HepG2 (cell line): Measurements from ENCODE around the gene ZDHHC7. TPM values are rescaled to one million over a fixed set of nuclear protein-coding genes. Genes with fewer than 3 reads are reported as not detected.
A peak's percentile ranks its signal among the peaks of the same experiment; 100 is the strongest.

Source experiments
- ATAC-seq: fragments of 200-7000 bp; cut with Tn5 transposase; 3 replicates; pipeline ENCODE4 v1.9.1; 2020; ENCODE audit warnings: mild to moderate bottlenecking, moderate library complexity
- BruUV-seq: library from RNA; stranded (reverse); fragments of 400-500 nt; replicated peaks from 2 replicates; lab custom pipeline; 2021; lab: Mats Ljungman, UMichigan
- CTCF ChIA-PET: fragments of 300-600 bp; formaldehyde crosslinking; extraction: SDS; loops from one replicate; lab custom pipeline; 2021; ENCODE audit warnings: low total read pairs, inconsistent platforms, low intra/inter-chr PET ratio; lab: Yijun Ruan, JAX
- POLR2A ChIA-PET: fragments of 350-600 bp; sonication (Branson Sonifier 250); formaldehyde crosslinking; loops from one replicate; lab custom pipeline; 2020; ENCODE audit warnings: antibody characterized with exemption, inconsistent platforms; lab: Yijun Ruan, JAX
- DNase-seq: peaks from one replicate; pipeline ENCODE4 v3.0.0-alpha.2; 2015; ENCODE audit warnings: low spot score
- FAIRE-seq: peaks from 3 replicates; lab custom pipeline; 2011; peaks lifted over from hg19 to GRCh38; lab: Jason Lieb, UNC
- H2AFZ ChIP-seq: one replicate; pipeline ENCODE4 v1.6.1; 2011; ENCODE audit warnings: low read length, inconsistent platforms
- H3K27ac ChIP-seq: fragments of 300-600 bp; 3 replicates; pipeline ENCODE4 v1.8.0; 2011; ENCODE audit warnings: mixed run types, mild to moderate bottlenecking, mixed read lengths, low read length, inconsistent platforms; ENCODE audit not compliant: insufficient read depth; ENCODE audit errors: extremely low read length
- H3K27me3 ChIP-seq, 2 experiments: fragments of 200-600 bp in 1 of 2; 2 replicates in 1 of 2; 3 replicates in 1 of 2; pipeline versions ENCODE4 v1.6.0 to v1.8.0; 2011; ENCODE audit warnings: low read length in 2 of 2, mild to moderate bottlenecking in 2 of 2, moderate library complexity in 2 of 2, inconsistent platforms in 1 of 2; ENCODE audit not compliant: insufficient read depth in 2 of 2, control insufficient read depth in 1 of 2
- H3K36me3 ChIP-seq, 2 experiments: fragments of 200-600 bp in 1 of 2; replicated peaks in 1 of 2; 2 replicates in 1 of 2; 3 replicates in 1 of 2; pipeline versions ENCODE4 v1.5.1 to v1.8.0; 2011; ENCODE audit warnings: low read length in 2 of 2, inconsistent platforms in 1 of 2; ENCODE audit not compliant: insufficient read depth in 2 of 2, control insufficient read depth in 1 of 2
- H3K4me1 ChIP-seq: 2 replicates; pipeline ENCODE4 v1.5.1; 2012; ENCODE audit warnings: low read length, inconsistent platforms; ENCODE audit not compliant: insufficient read depth
- H3K4me2 ChIP-seq: 2 replicates; pipeline ENCODE4 v1.6.0; 2011; ENCODE audit warnings: low read depth, low read length, inconsistent platforms
- H3K4me3 ChIP-seq, 3 experiments: fragments of 200-600 bp in 1 of 3; sonication (generic), shearing (Covaris generic) in 1 of 3; replicated peaks in 1 of 3; 2 replicates each; pipeline ENCODE4 v1.5.1; 2011 to 2016; ENCODE audit warnings: low read length in 3 of 3, inconsistent platforms in 2 of 3, low read depth in 2 of 3, mild to moderate bottlenecking in 2 of 3, control low read depth in 1 of 3, mixed read lengths in 1 of 3; ENCODE audit not compliant: insufficient read depth in 1 of 3
- H3K79me2 ChIP-seq: one replicate; pipeline ENCODE4 v1.6.1; 2011; ENCODE audit warnings: low read length, inconsistent platforms; ENCODE audit not compliant: insufficient read depth
- H3K9ac ChIP-seq: 2 replicates; pipeline ENCODE4 v1.6.0; 2011; ENCODE audit warnings: mild to moderate bottlenecking, low read depth, low read length, inconsistent platforms; ENCODE audit not compliant: insufficient read depth
- H3K9me3 ChIP-seq: 2 replicates; pipeline ENCODE4 v1.5.1; 2012; ENCODE audit warnings: mild to moderate bottlenecking, low read length
- H4K20me1 ChIP-seq: 2 replicates; pipeline ENCODE4 v1.6.0; 2011; ENCODE audit warnings: inconsistent platforms, mild to moderate bottlenecking, low read length, moderate library complexity; ENCODE audit not compliant: insufficient read depth
- CEBPB ChIP-seq: IDR thresholded peaks from 2 replicates; pipeline ENCODE4 v1.6.1; 2011; ENCODE audit warnings: low read depth, low read length, improper control_type of control experiment, borderline replicate concordance
- EEA1 ChIP-seq: sonication (generic); formaldehyde crosslinking; IDR thresholded peaks from 2 replicates; pipeline ENCODE4 v1.5.1; 2020; ENCODE audit warnings: mild to moderate bottlenecking, missing genetic modification reagents, borderline replicate concordance
- FOXK1 ChIP-seq: sonication (generic); formaldehyde crosslinking; IDR thresholded peaks from 2 replicates; pipeline ENCODE4 v1.4.0; 2020; ENCODE audit warnings: low read depth, missing genetic modification reagents, borderline replicate concordance
- GABPB1 ChIP-seq: IDR thresholded peaks from 2 replicates; pipeline ENCODE4 v1.6.1; 2016; ENCODE audit warnings: mild to moderate bottlenecking, missing genetic modification reagents, moderate library complexity, missing compliant biosample characterization
- HHEX ChIP-seq: IDR thresholded peaks from 2 replicates; pipeline ENCODE4 v1.6.1; 2016; ENCODE audit warnings: control low read depth
- HMG20B ChIP-seq: conservative IDR thresholded peaks from 2 replicates; pipeline ENCODE4 v1.6.1; 2016; ENCODE audit warnings: missing genetic modification reagents, missing compliant biosample characterization
- NFIB ChIP-seq: sonication (generic); formaldehyde crosslinking; IDR thresholded peaks from 2 replicates; pipeline ENCODE4 v1.9.0; 2021; ENCODE audit warnings: missing genetic modification reagents, mild to moderate bottlenecking, borderline replicate concordance
- NKX3-1 ChIP-seq: sonication (generic); formaldehyde crosslinking; IDR thresholded peaks from 2 replicates; pipeline ENCODE4 v1.5.0; 2020; ENCODE audit warnings: missing genetic modification reagents
- POLR2AphosphoS5 ChIP-seq: IDR thresholded peaks from 2 replicates; pipeline ENCODE4 v1.6.1; 2012; ENCODE audit warnings: low read depth, low read length
- RXRB ChIP-seq: IDR thresholded peaks from 2 replicates; pipeline ENCODE4 v1.6.1; 2016; ENCODE audit warnings: borderline replicate concordance, missing genetic modification reagents, missing compliant biosample characterization
- ZFP37 ChIP-seq: sonication (generic); formaldehyde crosslinking; IDR thresholded peaks from 2 replicates; pipeline ENCODE4 v1.4.0; 2020; ENCODE audit warnings: missing genetic modification reagents, borderline replicate concordance
- ZKSCAN5 ChIP-seq: sonication (generic); formaldehyde crosslinking; IDR thresholded peaks from 2 replicates; pipeline ENCODE4 v1.5.1; 2020; ENCODE audit warnings: mild to moderate bottlenecking, missing genetic modification reagents
- ZNF672 ChIP-seq: sonication (generic); formaldehyde crosslinking; IDR thresholded peaks from 2 replicates; pipeline ENCODE4 v1.8.1; 2022; ENCODE audit warnings: missing genetic modification reagents
- WGBS: methylation state at CpG from one replicate; pipeline ENCODE4 v1.1.6; 2017; ENCODE audit warnings: low lambda C conversion rate; 5-methylcytosine and 5-hydroxymethylcytosine counted together
- in situ Hi-C: cut with HindIII; loops from 2 replicates; pipeline ENCODE4 v1.10.0; 2017; ENCODE audit warnings: low pct_unique_long_range_greater_than_20kb; ENCODE audit not compliant: extremely low pct_ligation_motif_present
- intact Hi-C: fragments of 100-400 bp; cut with micrococcal nuclease; formaldehyde crosslinking; loops from one replicate; pipeline ENCODE4 v1.10.0; 2022; ENCODE audit not compliant: unreplicated experiment
- polyA plus RNA-seq, 8 experiments: library from polyadenylated mRNA; depleted of rRNA in 3 of 8; stranded (reverse) in 7 of 8; unstranded in 1 of 8; fragments of >200 nt; fragmentation: Illumina TruSeq in 4 of 8; extraction: Trizol in 4 of 8; gene quantifications; 2 replicates each; pipeline versions ENCODE4 v1.2.1 to v1.2.3, GENCODE V29; 2011 to 2016; ENCODE audit warnings: low read depth in 4 of 8, missing spikeins in 1 of 8, mixed read lengths in 1 of 8; ENCODE audit not compliant: insufficient read depth in 1 of 8
- total RNA-seq, 5 experiments: library from RNA; depleted of rRNA; stranded (reverse); fragments of >200 nt; fragmentation: Illumina TruSeq; extraction: Trizol; gene quantifications; 2 replicates each; pipeline ENCODE4 v1.2.3, GENCODE V29; 2016; ENCODE audit warnings: low read depth in 1 of 5
- TF ChIP-seq, protein P1 (sequence below): sonication (generic); formaldehyde crosslinking; IDR thresholded peaks from 2 replicates; pipeline ENCODE4 v1.4.0; 2020; ENCODE audit warnings: missing genetic modification reagents
- TF ChIP-seq, protein P2 (sequence below): IDR thresholded peaks from 2 replicates; pipeline ENCODE4 v1.6.1; 2016
- TF ChIP-seq, protein P3 (sequence below): sonication (generic); formaldehyde crosslinking; IDR thresholded peaks from 2 replicates; pipeline ENCODE4 v1.5.0; 2020; ENCODE audit warnings: missing genetic modification reagents

Gene ZDHHC7
- total and polyA plus RNA-seq, 2 of the 13 experiments (the other 11 are each of a cell fraction or from before 2014, with no cell fraction given): 46.8 to 67.6 TPM

DNA sequence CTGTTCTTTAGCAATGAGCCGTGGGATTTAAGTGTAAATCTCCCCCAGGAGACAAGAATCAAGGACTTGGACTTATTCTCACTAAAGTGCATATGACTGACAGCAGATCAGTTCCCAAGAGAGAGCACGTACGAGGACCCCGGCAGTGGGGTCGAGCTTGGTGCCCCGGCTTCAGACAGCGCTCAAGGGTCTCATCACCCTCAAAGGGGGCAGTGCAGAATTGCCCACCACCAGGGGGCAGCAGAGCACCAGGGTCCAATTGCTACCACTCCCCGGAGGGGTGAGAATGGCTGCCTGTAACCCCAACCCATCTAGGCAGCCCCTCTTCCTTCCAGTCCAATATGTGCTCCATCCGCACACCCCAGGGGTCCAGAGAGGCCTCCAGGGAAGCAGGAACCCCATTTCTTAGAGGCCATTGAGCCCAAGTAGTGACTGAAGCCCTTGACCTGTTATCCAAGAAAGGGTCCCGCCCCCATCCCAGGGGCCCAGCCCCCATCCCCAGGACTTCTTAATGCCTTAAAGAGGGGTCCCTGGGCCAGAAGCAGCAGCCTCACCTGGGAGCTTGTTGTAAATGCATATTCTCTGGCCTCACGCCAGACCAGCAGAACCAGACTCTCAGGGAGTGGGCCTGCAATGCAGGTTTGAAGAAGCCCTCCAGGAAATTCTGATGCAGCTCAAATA is 86.1 kb downstream of the ZDHHC7 start (continued):
- TF ChIP-seq ZFP37 (CRISPR knock-in tag): no peak

DNA sequence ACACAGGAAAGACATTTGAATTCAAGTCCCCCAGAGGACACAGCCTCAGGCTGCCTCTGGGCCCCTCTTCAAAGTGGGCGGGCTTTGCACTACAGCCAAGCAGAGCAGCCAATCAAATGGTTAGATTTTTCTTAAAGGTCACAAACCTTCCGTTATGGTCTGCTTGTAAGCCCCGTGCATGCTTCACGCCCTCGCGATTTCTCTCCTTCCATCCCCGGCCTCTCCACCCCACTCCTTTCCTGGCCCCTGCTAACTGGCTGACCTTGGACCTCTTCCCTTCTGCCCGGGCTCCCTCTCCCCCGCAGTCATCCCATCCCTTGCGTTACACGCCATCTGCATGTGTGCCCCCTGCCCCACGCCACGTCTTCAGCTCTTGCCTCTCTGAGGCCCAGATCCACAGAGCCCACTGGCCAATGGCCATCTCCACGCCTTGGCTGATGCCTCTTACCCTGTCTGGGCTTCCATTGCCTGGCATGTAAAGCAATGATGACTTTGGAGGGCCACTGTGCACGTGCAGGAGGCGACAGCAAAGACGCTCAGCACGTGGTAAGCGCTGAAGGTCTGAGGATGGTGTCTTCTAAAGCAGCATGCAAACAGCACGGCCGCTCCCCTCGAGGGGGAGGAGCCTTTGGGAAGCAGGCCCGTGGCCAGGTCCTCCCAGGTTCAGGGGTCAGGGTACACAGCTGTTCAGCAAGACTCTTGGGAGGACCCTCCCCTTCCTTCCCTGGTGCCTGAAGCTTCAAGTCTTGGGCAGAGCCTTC is 86.8 kb downstream of the ZDHHC7 start:
- H3K4me1 ChIP-seq: peaks cover 41% of the 10 kb centered on the region
- H3K79me2 ChIP-seq: no peaks in the 10 kb centered on the region
- H3K9ac ChIP-seq: no peak overlapping the region
- H2AFZ ChIP-seq: no peak overlapping the region
- DNase-seq (peak; percentile 64), FAIRE-seq (peak; percentile 60), ATAC-seq (peak; percentile 61)
- in situ Hi-C loops (loop anchor here (5.0 kb wide), 1 partner anchor 43 kb away; no protein-coding TSS in a partner anchor), intact Hi-C loops (loop anchor here (1.0 to 2.0 kb wide), 4 partner anchors 28 to 170 kb away; no protein-coding TSS in a partner anchor)
- peak overlapping the region in 1 of 3 experiments; percentile 47; a peak in 2 of 6 replicates for H3K4me3 ChIP-seq
- H3K27me3 ChIP-seq: peaks cover 4 to 36% of the 10 kb centered on the region in 2 experiments; a peak in 4 of 5 replicates
- CTCF ChIA-PET: interaction anchor here (1.0 to 4.3 kb wide), 5 partner anchors 27 to 170 kb away, joined by 4 to 57 read pairs (median 9); no protein-coding TSS in a partner anchor
- H4K20me1 ChIP-seq: no peaks in the 10 kb centered on the region
- H3K9me3 ChIP-seq: no peaks in the 10 kb centered on the region
- peak overlapping the region; percentile 63 for H3K4me2 ChIP-seq
- no peak overlapping the region for H3K27ac ChIP-seq
- POLR2A ChIA-PET: interaction anchor here (1.2 kb wide), 1 partner anchor 47 kb away, joined by 3 read pairs; no protein-coding TSS in a partner anchor
- 16% methylated on average over 19 of the region's 23 CpGs for WGBS
- BruUV-seq: no TSS peak
- no peaks in the 10 kb centered on the region for H3K36me3 ChIP-seq
- TF ChIP-seq ZNF672 (no peak), EEA1 (CRISPR knock-in tag) (peak; percentile 85), POLR2AphosphoS5 (no peak), HMG20B (CRISPR knock-in tag) (no peak), HHEX (CRISPR knock-in tag) (no peak), FOXK1 (CRISPR knock-in tag) (no peak), RXRB (CRISPR knock-in tag) (no peak), NKX3-1 (0 out of 2 replicates have a peak, but pooled peaks have one; percentile 17), NFIB (CRISPR knock-in tag) (no peak), CEBPB (no peak), GABPB1 (CRISPR knock-in tag) (peak; percentile 39; the same call in 1 of the 2 replicates), ZKSCAN5 (CRISPR knock-in tag) (no peak)
- TF ChIP-seq, protein P1, sequence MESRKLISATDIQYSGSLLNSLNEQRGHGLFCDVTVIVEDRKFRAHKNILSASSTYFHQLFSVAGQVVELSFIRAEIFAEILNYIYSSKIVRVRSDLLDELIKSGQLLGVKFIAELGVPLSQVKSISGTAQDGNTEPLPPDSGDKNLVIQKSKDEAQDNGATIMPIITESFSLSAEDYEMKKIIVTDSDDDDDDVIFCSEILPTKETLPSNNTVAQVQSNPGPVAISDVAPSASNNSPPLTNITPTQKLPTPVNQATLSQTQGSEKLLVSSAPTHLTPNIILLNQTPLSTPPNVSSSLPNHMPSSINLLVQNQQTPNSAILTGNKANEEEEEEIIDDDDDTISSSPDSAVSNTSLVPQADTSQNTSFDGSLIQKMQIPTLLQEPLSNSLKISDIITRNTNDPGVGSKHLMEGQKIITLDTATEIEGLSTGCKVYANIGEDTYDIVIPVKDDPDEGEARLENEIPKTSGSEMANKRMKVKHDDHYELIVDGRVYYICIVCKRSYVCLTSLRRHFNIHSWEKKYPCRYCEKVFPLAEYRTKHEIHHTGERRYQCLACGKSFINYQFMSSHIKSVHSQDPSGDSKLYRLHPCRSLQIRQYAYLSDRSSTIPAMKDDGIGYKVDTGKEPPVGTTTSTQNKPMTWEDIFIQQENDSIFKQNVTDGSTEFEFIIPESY (CRISPR knock-in tag): peak; percentile 38; the same call in 1 of the 2 replicates
- TF ChIP-seq, protein P2, sequence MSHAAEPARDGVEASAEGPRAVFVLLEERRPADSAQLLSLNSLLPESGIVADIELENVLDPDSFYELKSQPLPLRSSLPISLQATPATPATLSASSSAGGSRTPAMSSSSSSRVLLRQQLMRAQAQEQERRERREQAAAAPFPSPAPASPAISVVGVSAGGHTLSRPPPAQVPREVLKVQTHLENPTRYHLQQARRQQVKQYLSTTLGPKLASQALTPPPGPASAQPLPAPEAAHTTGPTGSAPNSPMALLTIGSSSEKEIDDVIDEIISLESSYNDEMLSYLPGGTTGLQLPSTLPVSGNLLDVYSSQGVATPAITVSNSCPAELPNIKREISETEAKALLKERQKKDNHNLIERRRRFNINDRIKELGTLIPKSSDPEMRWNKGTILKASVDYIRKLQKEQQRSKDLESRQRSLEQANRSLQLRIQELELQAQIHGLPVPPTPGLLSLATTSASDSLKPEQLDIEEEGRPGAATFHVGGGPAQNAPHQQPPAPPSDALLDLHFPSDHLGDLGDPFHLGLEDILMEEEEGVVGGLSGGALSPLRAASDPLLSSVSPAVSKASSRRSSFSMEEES (CRISPR knock-in tag): peak; percentile 35; the same call in 1 of the 2 replicates
- TF ChIP-seq, protein P3, sequence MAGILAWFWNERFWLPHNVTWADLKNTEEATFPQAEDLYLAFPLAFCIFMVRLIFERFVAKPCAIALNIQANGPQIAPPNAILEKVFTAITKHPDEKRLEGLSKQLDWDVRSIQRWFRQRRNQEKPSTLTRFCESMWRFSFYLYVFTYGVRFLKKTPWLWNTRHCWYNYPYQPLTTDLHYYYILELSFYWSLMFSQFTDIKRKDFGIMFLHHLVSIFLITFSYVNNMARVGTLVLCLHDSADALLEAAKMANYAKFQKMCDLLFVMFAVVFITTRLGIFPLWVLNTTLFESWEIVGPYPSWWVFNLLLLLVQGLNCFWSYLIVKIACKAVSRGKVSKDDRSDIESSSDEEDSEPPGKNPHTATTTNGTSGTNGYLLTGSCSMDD (CRISPR knock-in tag): no peak
